Keratinocyte (primary cell): ENCODE measurements around the gene FAM83D. TPM values are rescaled to one million over a fixed set of nuclear protein-coding genes. Genes with fewer than 3 reads are reported as not detected.

Experiments
- DNase-seq: peaks from one replicate; pipeline ENCODE4 v3.0.0-alpha.2; 2011; ENCODE audit warnings: low read depth, missing footprints, low spot score
- FAIRE-seq: peaks from 2 replicates; lab custom pipeline; 2011; peaks lifted over from hg19 to GRCh38; lab: Jason Lieb, UNC
- H2AFZ ChIP-seq: 2 replicates; pipeline ENCODE4 v1.6.0; 2012; ENCODE audit warnings: low read length, control low read depth, inconsistent platforms; ENCODE audit not compliant: control insufficient read depth
- H3K27ac ChIP-seq: 2 replicates; pipeline ENCODE4 v1.5.1; 2011; ENCODE audit warnings: low read length; ENCODE audit not compliant: control insufficient read depth, insufficient read depth
- H3K27me3 ChIP-seq: 3 replicates; pipeline ENCODE4 v1.6.0; 2011; ENCODE audit warnings: low read length; ENCODE audit not compliant: control insufficient read depth, insufficient read depth; ENCODE audit errors: extremely low read depth
- H3K36me3 ChIP-seq, 2 experiments: 2 replicates in 1 of 2; 3 replicates in 1 of 2; pipeline ENCODE4 v1.5.1; 2011; ENCODE audit warnings: low read length in 2 of 2, mild to moderate bottlenecking in 1 of 2; ENCODE audit not compliant: control insufficient read depth in 2 of 2, insufficient read depth in 2 of 2; ENCODE audit errors: extremely low read depth in 1 of 2
- H3K4me1 ChIP-seq: 3 replicates; pipeline ENCODE4 v1.5.1; 2011; ENCODE audit warnings: low read length; ENCODE audit not compliant: control insufficient read depth, insufficient read depth; ENCODE audit errors: extremely low read depth
- H3K4me2 ChIP-seq: 3 replicates; pipeline ENCODE4 v1.6.0; 2011; ENCODE audit warnings: low read depth, low read length; ENCODE audit not compliant: control insufficient read depth, insufficient read depth; ENCODE audit errors: extremely low read depth
- H3K4me3 ChIP-seq, 3 experiments: fragments of 200-600 bp in 1 of 3; sonication (generic) in 1 of 3; 2 replicates in 2 of 3; 3 replicates in 1 of 3; pipeline ENCODE4 v1.5.1; 2011 to 2016; ENCODE audit warnings: low read length in 3 of 3, mild to moderate bottlenecking in 3 of 3, control low read depth in 2 of 3, inconsistent platforms in 1 of 3, low read depth in 1 of 3, mixed read lengths in 1 of 3, mixed run types in 1 of 3, moderate library complexity in 1 of 3; ENCODE audit not compliant: control insufficient read depth in 2 of 3, insufficient read depth in 2 of 3; ENCODE audit errors: extremely low read depth in 1 of 3
- H3K79me2 ChIP-seq: 2 replicates; pipeline ENCODE4 v1.6.0; 2012; ENCODE audit warnings: low read length; ENCODE audit not compliant: control insufficient read depth, insufficient read depth
- H3K9ac ChIP-seq: 3 replicates; pipeline ENCODE4 v1.6.0; 2011; ENCODE audit warnings: low read length; ENCODE audit not compliant: control insufficient read depth, insufficient read depth; ENCODE audit errors: extremely low read depth
- H3K9me1 ChIP-seq: 3 replicates; pipeline ENCODE4 v1.6.0; 2011; ENCODE audit warnings: low read length; ENCODE audit not compliant: control insufficient read depth, insufficient read depth; ENCODE audit errors: extremely low read depth
- H3K9me3 ChIP-seq: 2 replicates; pipeline ENCODE4 v1.5.1; 2012; ENCODE audit warnings: low read depth, low read length; ENCODE audit not compliant: control insufficient read depth
- H4K20me1 ChIP-seq: 3 replicates; pipeline ENCODE4 v1.6.0; 2011; ENCODE audit warnings: low read length; ENCODE audit not compliant: control insufficient read depth, insufficient read depth; ENCODE audit errors: extremely low read depth
- CTCF ChIP-seq, 3 experiments: IDR thresholded peaks in 1 of 3; conservative IDR thresholded peaks in 1 of 3; optimal IDR thresholded peaks in 1 of 3; 2 replicates in 2 of 3; 3 replicates in 1 of 3; pipeline versions ENCODE3 to v1.5.1; 2011; ENCODE audit warnings: low read length in 3 of 3, mild to moderate bottlenecking in 3 of 3, moderate library complexity in 2 of 3, control low read depth in 1 of 3, inconsistent platforms in 1 of 3; ENCODE audit not compliant: insufficient read depth in 2 of 3; ENCODE audit errors: extremely low read depth in 1 of 3
- EZH2 ChIP-seq: IDR thresholded peaks from one replicate; pipeline ENCODE4 v1.6.1; 2012; ENCODE audit warnings: inconsistent platforms, mild to moderate bottlenecking, low read length, moderate library complexity
- dilution Hi-C: fragments of 300-500 bp; cut with MboI; formaldehyde crosslinking; loops from one replicate; pipeline ENCODE4 v1.7.0; 2020; ENCODE audit warnings: low sequenced_read_pairs; ENCODE audit not compliant: extremely low pct_ligation_motif_present
- polyA plus RNA-seq, 5 experiments: library from polyadenylated mRNA; depleted of rRNA in 3 of 5; stranded (reverse) in 3 of 5; stranded (forward) in 1 of 5; unstranded in 1 of 5; fragments of >200 nt; gene quantifications; 1 replicate in 1 of 5; 2 replicates in 3 of 5; 3 replicates in 1 of 5; pipeline versions ENCODE4 v1.2.1 to v1.2.3, GENCODE V29; 2011 to 2012; ENCODE audit warnings: missing spikeins in 2 of 5, low read depth in 1 of 5, low replicate concordance in 1 of 5

Gene FAM83D
- polyA plus RNA-seq, 1 donor (not counting 4 experiments of a cell fraction or from before 2014, with no cell fraction given): 32.1 TPM

- Histone ChIP-seq H3K9me3 (no peaks in the 10 kb centered on the region), H3K9me1 (no peaks in the 10 kb centered on the region), H4K20me1 (no peaks in the 10 kb centered on the region), H2AFZ (no peak overlapping the region), H3K79me2 (no peaks in the 10 kb centered on the region), H3K9ac (no peak overlapping the region), H3K36me3 (no peaks in the 10 kb centered on the region), H3K27me3 (peaks cover 3% of the 10 kb centered on the region), H3K27ac (no peak overlapping the region), H3K4me2 (no peak overlapping the region), H3K4me3 (no peak overlapping the region), H3K4me1 (no peaks in the 10 kb centered on the region)
- no peak for DNase-seq
- FAIRE-seq: no peak
- TF ChIP-seq EZH2 (no peak), CTCF (optimal IDR thresholded peaks at IDR 0.05 in 1 of 3, IDR thresholded peaks at IDR 0.05 in 1 of 3, conservative IDR thresholded peaks at IDR 0.05 in 1 of 3; ENCODE audit: extremely low read depth in 1 of 3, insufficient read depth in 2 of 3, low read length in 3 of 3) (no peak)
- dilution Hi-C loops: no loop called here
Measured at GRCh38 chr20:38907918-38908677, 18.1 kb upstream of the FAM83D start.

- DNase-seq: no peak
- H3K9me1 ChIP-seq: no peaks in the 10 kb centered on the region
- H3K4me1 ChIP-seq: no peaks in the 10 kb centered on the region
- no peak overlapping the region for H2AFZ ChIP-seq
- H3K27me3 ChIP-seq: peaks cover 12% of the 10 kb centered on the region
- H3K4me3 ChIP-seq: no peak overlapping the region
- H3K27ac ChIP-seq: no peak overlapping the region
- H3K4me2 ChIP-seq: no peak overlapping the region
- no peaks in the 10 kb centered on the region for H3K79me2 ChIP-seq
- no peak for TF ChIP-seq CTCF (optimal IDR thresholded peaks at IDR 0.05 in 1 of 3, IDR thresholded peaks at IDR 0.05 in 1 of 3, conservative IDR thresholded peaks at IDR 0.05 in 1 of 3; ENCODE audit: extremely low read depth in 1 of 3, insufficient read depth in 2 of 3, low read length in 3 of 3)
- no peak for TF ChIP-seq EZH2
- H3K36me3 ChIP-seq: no peaks in the 10 kb centered on the region
- H4K20me1 ChIP-seq: no peaks in the 10 kb centered on the region
- H3K9ac ChIP-seq: no peak overlapping the region
- dilution Hi-C loops: no loop called here
- no peaks in the 10 kb centered on the region for H3K9me3 ChIP-seq
- FAIRE-seq: no peak
Measured at GRCh38 chr20:38915355-38915754, 10.9 kb upstream of the FAM83D start.
